Epithelial cell of proximal tubule (primary cell): ENCODE measurements around the gene KLHL42. TPM values are rescaled to one million over a fixed set of nuclear protein-coding genes. Genes with fewer than 3 reads are reported as not detected.
A peak's percentile ranks its signal among the peaks of the same experiment; 100 is the strongest.

Experiments used
- DNase-seq: peaks from one replicate; pipeline ENCODE4 v3.0.0-alpha.2; 2011; ENCODE audit warnings: low read depth
- H3K4me3 ChIP-seq: 2 replicates; pipeline ENCODE4 v1.5.1; 2011; ENCODE audit warnings: low read depth, mild to moderate bottlenecking, low read length
- CTCF ChIP-seq: conservative IDR thresholded peaks from 2 replicates; pipeline ENCODE4 v1.5.1; 2012; ENCODE audit warnings: low read depth, mild to moderate bottlenecking, low read length
- total RNA-seq: library from RNA; depleted of rRNA; stranded (reverse); fragments of >200 nt; gene quantifications from 2 replicates; pipeline ENCODE4 v1.2.3, GENCODE V29; 2015

Gene KLHL42
- total RNA-seq, 1 donor from 2014 or later: 16.9 TPM

- DNase-seq: no peak
- TF ChIP-seq CTCF: no peak
- no peak overlapping the region for H3K4me3 ChIP-seq
Observed at GRCh38 chr12:27814411-27814810, 34.4 kb downstream of the KLHL42 start.

GRCh38 chr12:27814851-27815591 is 35.0 kb downstream of the KLHL42 start:
- TF ChIP-seq CTCF: no peak
- no peak for DNase-seq
- H3K4me3 ChIP-seq: no peak overlapping the region

- TF ChIP-seq CTCF: no peak
- no peak for DNase-seq
- no peak overlapping the region for H3K4me3 ChIP-seq
Observed at GRCh38 chr12:27817766-27818165, 37.7 kb downstream of the KLHL42 start.

GRCh38 chr12:27818401-27818918 is 38.4 kb downstream of the KLHL42 start:
- no peak for DNase-seq
- TF ChIP-seq CTCF: no peak
- no peak overlapping the region for H3K4me3 ChIP-seq

GRCh38 chr12:27820564-27820963 is 40.5 kb downstream of the KLHL42 start:
- TF ChIP-seq CTCF: no peak
- no peak for DNase-seq
- H3K4me3 ChIP-seq: no peak overlapping the region

GRCh38 chr12:27821259-27821973 is 41.4 kb downstream of the KLHL42 start:
- H3K4me3 ChIP-seq: no peak overlapping the region
- peak; percentile 42 for DNase-seq
- peak; percentile 77 for TF ChIP-seq CTCF
